Mesenteric fat pad (tissue), 1 donor: ENCODE results near the gene PTPRN2. TPM values are rescaled to one million over a fixed set of nuclear protein-coding genes. Genes with fewer than 3 reads are reported as not detected.
"Not testable (repeated sequence)": the region's sequence is repeated elsewhere in the genome, so short reads cannot be mapped to it uniquely, and the experiment has no call there.

Experiments
- DNase-seq: peaks from one replicate; pipeline ENCODE4 v3.0.0-alpha.2; 2020; ENCODE audit warnings: low spot score
- total RNA-seq: library from RNA; stranded (reverse); fragmentation: NEBNext Ultra II Directional; extraction: Animal tissue kit (Norgen Biotek cat#: 25700); gene quantifications from one replicate; pipeline ENCODE4 v1.2.1, GENCODE V29; 2021
- donor health status: DM: yes; HTN: yes; CAD: no.

PTPRN2 gene
- total RNA-seq, 1 donor from 2014 or later: 2.6 TPM

DNA sequence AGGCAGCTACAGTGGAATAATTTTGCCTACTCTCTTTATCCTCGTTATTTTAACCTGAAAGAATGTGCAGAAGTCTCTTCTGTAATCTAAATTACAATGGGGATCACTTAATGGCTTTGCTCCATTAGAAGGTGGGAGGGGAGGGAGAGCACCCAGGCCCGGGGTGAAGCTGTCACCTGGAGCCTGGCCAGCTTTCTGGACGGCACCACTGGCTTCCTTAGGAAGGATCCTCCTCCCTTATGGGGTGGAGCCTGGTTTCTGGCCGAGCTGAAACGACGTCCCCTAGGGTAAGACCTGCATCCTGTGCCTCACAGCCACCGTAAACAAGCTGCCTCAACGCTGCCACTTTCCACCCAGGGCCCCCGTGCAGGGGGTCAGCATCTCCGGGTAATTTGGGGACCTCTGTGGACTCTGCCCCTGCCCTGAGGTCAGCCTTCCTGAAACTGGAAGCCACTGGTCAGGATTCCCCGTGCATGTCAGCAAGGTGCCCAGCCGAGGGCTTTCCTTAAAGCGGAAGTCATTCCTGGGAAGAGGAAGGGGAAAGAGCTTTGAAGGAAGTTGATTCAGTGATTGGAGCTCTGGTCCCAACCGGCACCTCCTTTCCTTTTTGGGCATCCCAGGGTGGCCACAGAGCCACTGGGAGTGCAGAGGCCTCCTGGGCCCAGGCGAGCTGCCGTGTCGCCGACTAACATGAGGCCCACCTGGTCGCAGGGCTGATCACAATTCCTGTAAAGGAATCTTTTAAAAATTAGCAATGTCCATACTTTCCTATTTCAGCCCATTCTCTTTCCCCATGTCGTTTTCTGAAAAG lies 681.8 kb downstream of the PTPRN2 start:
- peak; percentile 72 for DNase-seq

DNA sequence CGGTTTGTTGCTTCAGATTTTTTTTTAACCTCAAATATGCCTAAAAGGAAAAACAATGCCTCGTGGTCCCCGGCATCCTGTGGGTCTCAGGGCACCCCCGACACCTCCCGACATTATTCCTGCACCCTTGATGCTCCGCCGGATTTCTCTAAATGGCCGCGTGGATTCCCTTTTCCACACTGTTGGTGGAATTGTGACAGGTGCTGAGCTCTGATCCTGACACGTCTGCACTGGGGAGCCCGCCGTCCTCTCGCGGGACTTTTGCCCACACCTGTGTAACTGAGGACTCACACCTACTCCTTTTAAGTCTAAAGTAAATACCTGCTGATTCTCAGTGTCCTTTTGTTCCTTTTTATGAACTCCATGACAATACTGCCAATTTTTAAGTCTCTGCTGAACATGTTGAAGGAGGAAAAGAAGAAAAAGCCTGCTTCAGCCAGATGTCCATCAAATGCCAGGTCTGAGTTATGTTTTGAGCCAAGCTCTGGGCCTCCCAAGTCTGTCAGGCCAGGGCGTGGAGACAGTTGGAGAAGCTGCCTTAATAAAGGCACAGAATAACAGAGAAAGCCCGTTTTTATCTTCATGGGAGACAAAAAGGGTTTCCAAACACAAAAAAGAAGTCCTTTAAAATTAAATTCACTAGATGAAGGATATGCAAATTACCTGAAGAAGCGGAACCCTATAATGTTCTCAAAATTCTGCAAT lies 682.6 kb downstream of the PTPRN2 start:
- DNase-seq: no peak

- DNase-seq: peak; percentile 83
These were observed 683.3 kb downstream of the PTPRN2 start for GRCh38 chr7:157904211-157904865.

DNA sequence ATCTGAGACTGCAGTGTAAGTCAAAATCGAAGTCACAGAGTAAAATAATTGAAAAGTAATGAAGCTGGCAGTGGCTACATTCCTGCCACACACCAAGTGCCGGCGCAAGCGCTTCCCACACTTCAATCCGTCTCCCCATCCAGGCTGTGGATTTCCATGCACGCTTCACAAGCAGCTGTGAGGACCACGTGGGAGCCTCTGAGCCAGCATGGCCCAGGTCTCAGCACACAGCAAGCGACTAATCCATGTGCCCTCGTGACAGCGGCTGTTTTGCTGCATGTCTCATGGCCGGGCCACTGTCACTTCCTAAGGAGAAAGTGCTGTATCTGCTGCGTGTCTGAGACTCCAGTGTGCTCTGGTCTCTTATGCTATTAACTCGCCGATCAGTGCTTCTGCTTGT lies 683.9 kb downstream of the PTPRN2 start:
- DNase-seq: peak; percentile 83

DNA sequence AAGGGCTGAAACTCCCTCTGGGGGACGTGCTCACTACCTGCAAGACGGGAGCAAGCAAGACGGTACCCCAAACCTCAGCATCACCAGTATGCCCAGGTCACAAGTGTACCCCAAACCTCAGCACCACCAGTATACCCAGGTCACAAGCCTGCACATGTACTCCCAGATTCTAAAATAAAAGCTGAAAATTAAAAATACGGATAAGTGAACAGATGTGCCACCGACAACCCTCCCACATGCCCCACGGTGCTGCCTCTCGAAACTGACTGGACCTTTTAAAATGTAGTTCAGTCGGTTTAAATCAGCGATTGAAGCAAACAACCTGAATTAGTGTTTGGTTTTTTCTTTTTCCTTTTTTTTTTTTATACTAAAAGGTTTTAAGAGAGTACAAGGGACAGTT lies 684.3 kb downstream of the PTPRN2 start:
- no peak for DNase-seq

DNA sequence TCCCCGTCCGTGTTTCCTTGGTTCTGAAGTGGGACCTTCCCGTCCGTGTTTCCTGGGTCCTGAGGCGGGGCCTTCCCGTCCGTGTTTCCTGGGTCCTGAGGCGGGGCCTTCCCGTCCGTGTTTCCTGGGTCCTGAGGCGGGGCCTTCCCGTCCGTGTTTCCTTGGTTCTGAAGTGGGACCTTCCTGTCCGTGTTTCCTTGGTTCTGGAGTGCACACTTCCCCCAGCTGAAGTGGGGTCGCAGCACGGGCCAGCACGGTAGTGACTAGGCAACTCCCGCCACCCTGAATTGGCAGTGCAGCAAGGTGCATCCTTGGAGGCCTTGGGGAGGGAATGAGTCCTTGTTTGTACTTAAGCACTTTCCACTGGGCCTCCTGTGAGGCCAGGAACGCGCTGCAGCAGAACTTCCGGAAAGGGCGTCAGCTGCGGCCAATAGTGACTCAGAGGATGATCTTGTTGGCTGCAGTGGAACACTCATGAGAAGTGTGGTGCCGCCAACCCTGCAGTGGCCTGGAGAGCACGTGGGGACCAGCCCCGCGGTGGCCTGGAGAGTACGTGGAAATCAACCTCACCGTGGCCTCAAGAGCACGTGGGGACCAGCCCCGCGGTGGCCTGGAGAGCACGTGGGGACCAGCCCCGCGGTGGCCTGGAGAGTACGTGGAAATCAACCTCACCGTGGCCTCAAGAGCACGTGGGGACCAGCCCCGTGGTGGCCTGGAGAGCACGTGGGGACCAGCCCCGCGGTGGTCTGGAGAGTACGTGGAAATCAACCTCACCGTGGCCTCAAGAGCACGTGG lies 685.6 kb downstream of the PTPRN2 start:
- peak; percentile 68 for DNase-seq

- peak; percentile 73 for DNase-seq
These were observed 686.5 kb downstream of the PTPRN2 start for GRCh38 chr7:157901166-157901565.

GRCh38 chr7:157900556-157900955 lies 687.1 kb downstream of the PTPRN2 start:
- DNase-seq: no peak

- peak; percentile 60 for DNase-seq
These were observed 687.6 kb downstream of the PTPRN2 start for GRCh38 chr7:157900011-157900410.

DNA sequence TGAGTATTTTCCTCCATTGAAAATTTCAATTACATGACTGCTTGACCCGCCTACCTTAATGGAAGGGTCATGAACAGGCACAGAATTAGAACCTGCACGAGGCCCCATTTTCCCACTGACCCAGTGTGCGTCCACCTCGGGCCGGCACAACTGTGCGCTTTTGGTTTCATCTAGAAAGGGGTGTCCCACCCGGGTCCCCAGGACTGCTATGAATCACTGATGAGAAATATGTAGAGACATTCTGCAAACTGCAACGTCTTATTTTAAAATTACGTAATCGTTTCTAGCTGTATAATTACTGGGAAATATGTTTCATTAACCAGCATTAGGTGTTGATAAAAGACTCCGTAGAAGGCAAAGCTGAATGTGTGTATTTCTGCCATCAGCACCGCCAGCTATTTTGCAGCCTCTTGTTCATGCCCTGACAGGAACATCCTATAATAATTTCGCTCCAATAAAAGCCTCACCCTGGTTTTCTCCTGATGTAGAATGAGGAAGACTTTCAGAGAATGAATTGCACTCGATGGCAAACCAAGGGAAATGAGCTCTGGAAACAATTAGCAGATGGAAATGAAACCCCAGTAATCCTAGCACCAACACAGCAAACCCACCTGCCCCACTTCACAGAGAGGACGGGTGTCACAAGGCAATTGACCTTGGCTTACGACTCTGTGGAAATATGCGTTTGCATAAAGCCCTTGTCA lies 688.7 kb downstream of the PTPRN2 start:
- DNase-seq: peak; percentile 45

GRCh38 chr7:157898261-157898660 lies 689.4 kb downstream of the PTPRN2 start:
- peak; percentile 24 for DNase-seq

GRCh38 chr7:157897681-157898080 lies 689.9 kb downstream of the PTPRN2 start:
- DNase-seq: peak; percentile 86

DNA sequence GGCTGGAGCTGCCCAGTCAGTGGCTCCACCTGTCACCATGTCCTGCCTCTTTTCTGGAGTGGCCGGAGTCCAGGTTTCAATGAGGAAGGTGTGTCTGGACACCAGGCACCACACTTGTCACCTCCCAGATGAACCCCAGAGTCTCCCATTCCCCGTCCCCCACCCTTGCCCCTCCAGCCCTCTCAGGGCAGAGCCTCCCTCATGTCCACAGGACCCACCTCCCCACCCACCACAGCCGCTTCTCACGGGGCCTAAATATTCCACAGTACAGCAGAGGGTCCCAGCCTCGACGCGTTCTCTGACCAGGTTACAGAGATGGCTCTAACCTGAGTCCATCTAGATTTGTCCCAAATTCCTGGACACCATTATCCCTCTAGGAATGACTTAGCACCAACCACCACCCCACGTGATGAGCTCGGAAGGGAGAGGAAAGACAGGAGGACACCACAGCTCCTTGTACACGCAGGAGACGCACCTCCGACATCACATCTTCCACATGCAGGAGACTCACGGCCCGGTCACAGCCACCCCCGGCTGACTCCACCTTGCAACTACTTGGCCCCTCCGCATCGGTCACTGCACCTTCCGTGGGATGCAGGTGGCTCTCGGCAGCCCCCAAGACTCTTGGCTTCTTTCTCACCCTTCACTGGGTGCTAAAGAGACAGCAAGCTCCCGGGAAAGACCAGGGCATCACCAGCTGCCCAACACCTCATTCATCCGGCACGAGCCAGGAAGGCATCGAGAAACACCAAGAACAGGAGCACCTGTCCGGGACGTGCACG lies 690.7 kb downstream of the PTPRN2 start:
- peak; percentile 72 for DNase-seq

DNA sequence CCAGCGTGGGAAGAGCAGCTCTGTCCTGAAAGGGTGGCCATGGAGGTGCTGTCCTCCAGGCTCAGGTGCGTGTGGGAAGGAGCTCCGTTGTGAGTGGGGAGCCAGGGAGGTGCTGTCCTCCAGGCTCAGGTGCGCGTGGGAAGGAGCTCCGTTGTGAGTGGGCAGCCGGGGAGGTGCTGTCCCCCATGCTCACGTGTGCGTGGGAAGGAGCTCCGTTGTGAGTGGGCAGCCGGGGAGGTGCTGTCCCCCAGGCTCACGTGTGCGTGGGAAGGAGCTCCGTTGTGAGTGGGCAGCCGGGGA lies 691.3 kb downstream of the PTPRN2 start:
- DNase-seq: peak; percentile 49

DNA sequence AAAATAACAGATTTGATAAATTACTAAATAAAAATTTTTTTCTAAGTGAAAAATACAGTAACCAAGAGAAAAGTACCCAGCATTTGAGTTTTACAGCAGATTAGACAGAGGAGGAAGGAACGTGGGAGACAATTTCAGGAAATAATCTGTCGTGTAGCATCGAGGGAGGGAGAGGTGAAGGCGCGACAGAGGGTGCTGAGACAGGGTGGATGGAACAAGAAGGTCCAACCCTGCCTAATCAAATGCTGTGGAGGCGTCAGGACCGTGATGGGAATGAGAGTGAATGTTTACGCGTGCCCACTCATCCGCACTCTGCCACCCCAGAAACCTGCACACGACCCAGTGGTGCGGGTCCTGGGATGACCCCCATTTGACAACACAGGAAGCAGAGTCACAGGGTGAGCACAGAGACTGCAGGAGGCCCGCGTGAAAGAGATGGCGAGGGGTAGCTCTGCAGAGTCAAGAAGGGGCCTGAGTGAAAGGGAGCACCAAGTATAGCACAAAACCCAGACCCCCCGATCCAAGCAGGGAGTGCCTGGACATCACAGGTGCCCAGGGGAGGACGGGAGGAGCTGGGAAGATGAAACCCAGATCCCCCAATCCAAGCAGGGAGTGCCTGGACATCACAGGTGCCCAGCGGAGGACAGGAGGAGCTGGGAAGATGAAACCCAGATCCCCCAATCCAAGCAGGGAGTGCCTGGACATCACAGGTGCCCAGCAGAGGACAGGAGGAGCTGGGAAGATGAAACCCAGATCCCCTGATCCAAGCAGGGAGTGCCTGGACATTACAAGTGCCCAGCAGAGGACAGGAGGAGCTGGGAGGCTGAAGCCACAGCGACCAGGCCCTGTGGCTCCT lies 691.9 kb downstream of the PTPRN2 start:
- peak; percentile 73 for DNase-seq

DNA sequence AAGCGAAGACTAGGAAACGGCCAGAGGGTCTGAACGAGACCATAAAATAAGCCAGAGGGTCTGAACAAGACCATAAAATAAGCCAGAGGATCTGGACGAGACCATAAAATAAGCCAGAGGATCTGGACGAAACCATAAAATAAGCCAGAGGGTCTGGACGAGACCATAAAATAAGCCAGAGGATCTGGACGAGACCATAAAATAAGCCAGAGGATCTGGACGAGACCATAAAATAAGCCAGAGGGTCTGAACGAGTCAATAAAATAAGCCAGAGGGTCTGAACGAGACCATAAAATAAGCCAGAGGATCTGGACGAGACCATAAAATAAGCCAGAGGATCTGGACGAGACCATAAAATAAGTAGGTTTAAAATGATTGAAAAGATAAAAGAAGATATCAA lies 692.5 kb downstream of the PTPRN2 start:
- not testable (repeated sequence) for DNase-seq

- DNase-seq: peak; percentile 81
These were observed 694.0 kb downstream of the PTPRN2 start for GRCh38 chr7:157893535-157894044.

GRCh38 chr7:157892751-157893523 lies 694.7 kb downstream of the PTPRN2 start:
- DNase-seq: peak; percentile 41
